Rectal smooth muscle tissue (tissue), 1 donor: Measurements from ENCODE around the gene CRMP1.

Experiments
- H3K27ac ChIP-seq: one replicate; pipeline ENCODE4 v1.7.0; 2013; ENCODE audit warnings: low read depth, low read length, inconsistent platforms
- H3K27me3 ChIP-seq: one replicate; pipeline ENCODE4 v1.7.0; 2013; ENCODE audit warnings: low read length; ENCODE audit not compliant: control insufficient read depth, insufficient read depth
- H3K36me3 ChIP-seq: one replicate; pipeline ENCODE4 v1.7.0; 2013; ENCODE audit warnings: low read length; ENCODE audit not compliant: control insufficient read depth, insufficient read depth
- H3K4me1 ChIP-seq: one replicate; pipeline ENCODE4 v1.7.0; 2013; ENCODE audit warnings: low read length; ENCODE audit not compliant: control insufficient read depth, insufficient read depth
- H3K4me3 ChIP-seq: one replicate; pipeline ENCODE4 v1.7.0; 2013; ENCODE audit warnings: low read length
- H3K9ac ChIP-seq: one replicate; pipeline ENCODE4 v1.7.0; 2013; ENCODE audit warnings: low read length

CRMP1 gene

DNA sequence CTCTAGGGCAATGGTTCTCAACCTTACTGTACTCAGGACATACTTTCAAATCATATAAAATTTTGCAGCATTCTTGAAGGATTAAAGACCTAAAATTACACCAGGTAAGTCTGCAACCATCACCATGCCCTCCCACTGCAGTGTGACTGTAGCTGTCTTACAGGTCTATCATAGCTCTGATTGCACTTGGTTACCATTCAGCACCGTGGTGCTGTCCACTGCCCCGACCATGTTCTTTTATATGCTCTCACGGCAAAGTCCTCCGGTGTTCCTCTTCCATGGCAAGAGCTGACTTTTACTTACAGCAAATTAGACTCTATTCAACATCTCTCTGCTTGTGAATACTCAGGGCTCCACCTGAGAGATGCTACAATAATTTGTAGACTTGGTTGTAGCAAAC is 11.5 kb downstream of the CRMP1 start:
- H3K27ac ChIP-seq, result no peak overlapping the region
- H3K4me3 ChIP-seq, result no peak overlapping the region
- no peaks in the 10 kb centered on the region for H3K36me3 ChIP-seq
- no peaks in the 10 kb centered on the region for H3K4me1 ChIP-seq
- no peak overlapping the region for H3K9ac ChIP-seq
- H3K27me3 ChIP-seq, result peaks cover 2% of the 10 kb centered on the region

GRCh38 chr4:5878359-5878758 is 14.5 kb downstream of the CRMP1 start:
- Histone ChIP-seq H3K27ac (no peak overlapping the region), H3K27me3 (peaks cover 2% of the 10 kb centered on the region), H3K36me3 (no peaks in the 10 kb centered on the region), H3K4me1 (no peaks in the 10 kb centered on the region), H3K4me3 (no peak overlapping the region), H3K9ac (no peak overlapping the region)

- Histone ChIP-seq H3K4me1 (no peaks in the 10 kb centered on the region), H3K9ac (no peak overlapping the region), H3K4me3 (no peak overlapping the region), H3K27me3 (peaks cover 2% of the 10 kb centered on the region), H3K27ac (no peak overlapping the region), H3K36me3 (no peaks in the 10 kb centered on the region)
Observed at GRCh38 chr4:5877392-5877791, 15.5 kb downstream of the CRMP1 start.

DNA sequence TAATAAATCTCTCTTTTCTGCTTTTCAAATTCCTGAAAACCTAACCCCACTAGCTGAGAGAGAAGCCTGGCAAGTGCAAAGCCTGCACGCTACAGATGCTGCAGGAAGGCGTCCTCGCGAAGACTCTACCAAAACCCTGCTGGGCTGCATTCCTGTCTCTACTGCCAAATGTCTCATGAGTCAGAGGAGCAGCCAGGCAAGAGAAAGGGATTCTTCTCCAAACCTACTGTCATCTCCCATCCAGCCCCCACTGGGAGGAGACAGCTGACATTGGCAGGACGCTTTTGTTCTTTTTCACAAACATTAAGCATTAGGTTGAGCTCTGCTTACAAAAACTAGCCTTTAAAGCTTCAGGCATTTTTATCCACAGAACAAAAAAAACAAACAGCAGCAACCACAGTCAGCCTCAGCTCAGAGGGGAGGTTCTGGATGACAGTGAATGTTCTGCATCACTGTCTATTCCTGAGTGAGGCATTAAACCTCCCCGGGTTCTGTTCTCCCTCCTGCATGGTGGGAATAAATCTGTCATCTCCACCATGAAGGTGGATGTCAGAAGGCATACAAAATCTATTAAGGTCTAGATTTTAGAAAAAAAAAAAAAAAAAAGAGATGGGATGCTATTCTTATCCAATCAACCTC is 18.0 kb downstream of the CRMP1 start:
- Histone ChIP-seq H3K4me1 (no peaks in the 10 kb centered on the region), H3K4me3 (no peak overlapping the region), H3K27me3 (peaks cover 2% of the 10 kb centered on the region), H3K9ac (no peak overlapping the region), H3K36me3 (no peaks in the 10 kb centered on the region), H3K27ac (no peak overlapping the region)

- no peak overlapping the region for H3K27ac ChIP-seq
- H3K27me3 ChIP-seq, result no peaks in the 10 kb centered on the region
- no peak overlapping the region for H3K9ac ChIP-seq
- no peaks in the 10 kb centered on the region for H3K36me3 ChIP-seq
- no peak overlapping the region for H3K4me3 ChIP-seq
- H3K4me1 ChIP-seq, result no peaks in the 10 kb centered on the region
Observed at GRCh38 chr4:5870701-5871100, 22.2 kb downstream of the CRMP1 start.

- H3K27ac ChIP-seq, result no peak overlapping the region
- no peaks in the 10 kb centered on the region for H3K4me1 ChIP-seq
- no peak overlapping the region for H3K4me3 ChIP-seq
- no peaks in the 10 kb centered on the region for H3K27me3 ChIP-seq
- no peaks in the 10 kb centered on the region for H3K36me3 ChIP-seq
- H3K9ac ChIP-seq, result no peak overlapping the region
Observed at GRCh38 chr4:5869966-5870619, 22.8 kb downstream of the CRMP1 start.

- Histone ChIP-seq H3K4me1 (no peaks in the 10 kb centered on the region), H3K36me3 (no peaks in the 10 kb centered on the region), H3K9ac (no peak overlapping the region), H3K4me3 (no peak overlapping the region), H3K27ac (no peak overlapping the region), H3K27me3 (no peaks in the 10 kb centered on the region)
Observed at GRCh38 chr4:5867866-5868265, 25.0 kb downstream of the CRMP1 start.

DNA sequence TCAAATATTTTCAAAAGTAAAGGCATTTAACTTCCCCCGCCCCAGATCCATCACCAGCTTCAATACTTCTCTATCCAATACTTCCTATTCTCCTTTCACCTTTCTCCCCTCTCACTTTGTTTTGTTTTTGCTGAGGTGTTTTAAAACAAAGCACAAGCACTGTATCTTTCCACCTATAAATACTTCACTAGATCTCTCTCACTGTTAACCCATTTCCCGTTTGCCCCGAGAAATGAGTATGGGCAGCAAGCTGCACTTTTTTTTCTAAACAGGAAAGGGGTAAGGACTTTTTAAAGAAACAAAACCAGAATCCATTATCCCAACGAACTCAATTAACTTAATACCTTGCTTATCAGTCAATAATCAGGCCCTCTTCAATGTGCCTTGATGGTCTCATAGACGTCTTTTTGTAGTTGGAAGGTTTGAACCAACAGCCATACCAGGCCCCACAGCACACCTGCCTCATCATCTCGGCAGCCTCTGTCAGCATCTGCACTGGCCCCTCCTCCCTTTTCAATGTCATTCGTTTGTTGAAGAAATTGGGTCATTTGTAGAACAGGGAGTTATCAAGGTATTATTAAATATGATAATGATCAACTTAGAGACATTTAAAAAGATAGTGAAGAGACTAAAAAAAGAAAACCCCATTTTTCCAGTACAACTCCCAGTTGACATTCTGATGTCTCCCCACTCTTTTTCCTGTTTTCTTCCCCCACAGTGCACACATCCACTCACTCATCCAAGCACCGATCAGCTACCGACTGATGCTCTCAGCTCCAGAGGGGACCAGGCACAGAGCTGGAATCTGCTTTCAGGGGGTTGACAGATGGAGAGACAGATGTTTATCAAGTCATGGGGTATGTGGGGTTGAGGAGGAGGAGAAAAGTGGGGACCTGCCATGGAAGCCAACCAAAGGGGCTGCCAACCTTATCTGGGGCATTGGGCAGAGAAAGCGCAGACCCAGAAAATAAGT is 25.8 kb downstream of the CRMP1 start:
- H3K9ac ChIP-seq, result no peak overlapping the region
- no peak overlapping the region for H3K4me3 ChIP-seq
- no peaks in the 10 kb centered on the region for H3K4me1 ChIP-seq
- H3K27me3 ChIP-seq, result no peaks in the 10 kb centered on the region
- no peak overlapping the region for H3K27ac ChIP-seq
- H3K36me3 ChIP-seq, result no peaks in the 10 kb centered on the region

- Histone ChIP-seq H3K36me3 (no peaks in the 10 kb centered on the region), H3K27ac (no peak overlapping the region), H3K27me3 (no peaks in the 10 kb centered on the region), H3K4me1 (no peaks in the 10 kb centered on the region), H3K9ac (no peak overlapping the region), H3K4me3 (no peak overlapping the region)
Observed at GRCh38 chr4:5865896-5866599, 26.8 kb downstream of the CRMP1 start.

DNA sequence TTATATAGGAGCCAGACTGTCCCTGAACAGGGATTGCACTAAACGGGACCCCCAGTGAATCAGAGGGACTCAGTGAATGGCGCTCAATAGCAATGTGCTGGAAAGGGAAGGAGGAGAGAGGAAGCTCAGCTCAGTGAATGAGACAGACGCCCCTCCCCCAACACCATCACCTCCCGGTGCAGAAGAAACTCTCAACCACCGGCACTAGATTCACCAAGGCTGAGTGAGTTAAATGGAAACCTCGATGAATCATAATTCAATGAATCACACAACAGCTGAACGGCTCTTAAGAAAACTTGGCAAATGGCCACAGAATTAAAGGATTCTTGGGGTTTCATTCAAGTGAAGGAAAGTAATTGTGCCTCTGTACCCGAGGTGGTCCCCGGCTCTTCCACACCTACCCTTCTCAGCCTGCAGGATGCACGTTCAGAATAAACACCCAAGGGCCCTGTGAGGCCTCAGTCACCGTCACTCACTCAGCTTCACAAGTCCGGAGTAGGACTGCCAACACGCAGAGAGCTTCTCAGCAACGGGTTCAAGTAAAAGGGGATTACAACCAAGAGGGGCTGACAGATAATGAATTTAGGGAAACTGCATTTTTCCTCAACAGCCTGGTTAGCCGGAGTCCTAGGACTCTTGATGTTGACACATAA is 29.3 kb downstream of the CRMP1 start:
- Histone ChIP-seq H3K27me3 (no peaks in the 10 kb centered on the region), H3K4me3 (no peak overlapping the region), H3K36me3 (no peaks in the 10 kb centered on the region), H3K9ac (no peak overlapping the region), H3K27ac (no peak overlapping the region), H3K4me1 (no peaks in the 10 kb centered on the region)

DNA sequence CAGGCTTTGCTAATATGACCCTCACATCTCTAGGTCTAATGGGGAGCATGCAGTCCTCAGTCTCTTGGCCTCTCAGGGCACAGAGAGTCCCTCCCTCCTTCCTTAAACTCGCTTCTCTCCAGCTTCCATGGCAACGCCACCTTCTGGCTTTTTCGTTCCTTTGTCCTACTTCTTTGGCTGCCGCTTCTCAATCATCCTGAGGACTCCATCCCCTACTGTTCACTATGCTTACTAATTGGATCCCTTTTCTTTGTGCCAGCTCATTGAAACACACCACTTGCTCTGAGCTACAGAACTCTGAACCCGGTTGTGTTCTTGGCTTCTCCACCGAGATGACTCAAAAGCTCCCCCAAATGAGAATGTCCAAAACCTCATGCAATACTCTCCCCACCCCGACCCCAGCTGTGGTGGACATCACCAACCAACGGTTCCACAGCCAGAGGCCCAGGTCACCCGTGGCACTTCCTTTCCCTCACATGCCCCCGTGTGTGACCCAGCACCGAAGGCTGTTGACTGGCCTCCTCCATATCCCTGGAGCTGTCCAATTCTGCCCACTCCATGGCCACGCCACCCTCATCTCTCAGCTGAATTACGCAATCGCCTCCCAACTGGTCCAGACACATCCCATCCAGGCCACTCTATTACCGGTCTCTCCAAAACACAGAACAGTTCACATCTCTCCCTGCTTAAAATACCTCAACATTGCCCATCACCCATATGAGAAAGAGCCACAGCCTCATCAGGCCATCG is 34.7 kb downstream of the CRMP1 start:
- H3K27ac ChIP-seq, result no peak overlapping the region
- no peaks in the 10 kb centered on the region for H3K27me3 ChIP-seq
- H3K36me3 ChIP-seq, result no peaks in the 10 kb centered on the region
- H3K9ac ChIP-seq, result no peak overlapping the region
- H3K4me3 ChIP-seq, result no peak overlapping the region
- H3K4me1 ChIP-seq, result no peaks in the 10 kb centered on the region
